Nephron (organoid): ENCODE data around the gene RND2.

Experiments
- H3K27ac Mint-ChIP-seq, 3 experiments: 2 replicates each; pipeline ENCODE4 v1.8.0; 2020; ENCODE audit warnings: mixed read lengths in 3 of 3, mild to moderate bottlenecking in 2 of 3, moderate library complexity in 1 of 3
- H3K27me3 Mint-ChIP-seq: 2 replicates; pipeline ENCODE4 v1.8.0; 2021; ENCODE audit warnings: low read depth, mild to moderate bottlenecking, moderate library complexity, mixed read lengths
- H3K36me3 Mint-ChIP-seq: 2 replicates; pipeline ENCODE4 v1.8.0; 2020; ENCODE audit warnings: low read depth, mixed read lengths
- H3K4me1 Mint-ChIP-seq: 2 replicates; pipeline ENCODE4 v1.8.0; 2020; ENCODE audit warnings: mixed read lengths
- H3K4me3 Mint-ChIP-seq, 3 experiments: 2 replicates each; pipeline ENCODE4 v1.8.0; 2020; ENCODE audit warnings: mild to moderate bottlenecking in 3 of 3, mixed read lengths in 3 of 3, moderate library complexity in 2 of 3
- H3K9me3 Mint-ChIP-seq: 2 replicates; pipeline ENCODE4 v1.8.0; 2020; ENCODE audit warnings: mixed read lengths
- CTCF ChIP-seq, 3 experiments: fragments of 200-600 bp; sonication (generic); IDR thresholded peaks; one replicate each; pipeline ENCODE4 v1.5.0; 2021; ENCODE audit warnings: antibody characterized with exemption in 3 of 3; ENCODE audit not compliant: unreplicated experiment in 3 of 3

Gene RND2

GRCh38 chr17:43025290-43025657 lies 243 bp downstream of the RND2 start:
- H3K4me3 Mint-ChIP-seq = peak overlapping the region; percentile 93 to 94 (median 94)
- no peaks in the 10 kb centered on the region for H3K27me3 Mint-ChIP-seq
- TF ChIP-seq CTCF (IDR thresholded peaks at IDR 0.05; ENCODE audit: unreplicated experiment in 3 of 3) = no peak
- H3K27ac Mint-ChIP-seq = peak overlapping the region; percentile 59 to 91 (median 89)
- peaks cover 33% of the 10 kb centered on the region for H3K4me1 Mint-ChIP-seq
- H3K36me3 Mint-ChIP-seq = no peaks in the 10 kb centered on the region
- H3K9me3 Mint-ChIP-seq = no peaks in the 10 kb centered on the region

- Mint-ChIP-seq H3K27me3 (no peaks in the 10 kb centered on the region), H3K4me1 (peaks cover 36% of the 10 kb centered on the region), H3K36me3 (no peaks in the 10 kb centered on the region), H3K9me3 (no peaks in the 10 kb centered on the region), H3K4me3 (peak overlapping the region; percentile 93 to 94 (median 94)), H3K27ac (peak overlapping the region in 2 of 3 experiments; percentile 61 to 89)
- TF ChIP-seq CTCF (IDR thresholded peaks at IDR 0.05; ENCODE audit: unreplicated experiment in 3 of 3) = no peak
Observed at GRCh38 chr17:43025766-43026537, 921 bp downstream of the RND2 start.

GRCh38 chr17:43026595-43026994 lies 1.6 kb downstream of the RND2 start:
- peak overlapping the region; percentile 76 for H3K4me3 Mint-ChIP-seq
- peak overlapping the region; percentile 59 to 79 (median 61) for H3K27ac Mint-ChIP-seq
- H3K27me3 Mint-ChIP-seq = no peaks in the 10 kb centered on the region
- peaks cover 36% of the 10 kb centered on the region for H3K4me1 Mint-ChIP-seq
- no peaks in the 10 kb centered on the region for H3K9me3 Mint-ChIP-seq
- no peak for TF ChIP-seq CTCF (IDR thresholded peaks at IDR 0.05; ENCODE audit: unreplicated experiment in 3 of 3)
- H3K36me3 Mint-ChIP-seq = no peaks in the 10 kb centered on the region

- Mint-ChIP-seq H3K27me3 (no peaks in the 10 kb centered on the region), H3K4me3 (peak overlapping the region; percentile 58 to 76 (median 69)), H3K9me3 (no peaks in the 10 kb centered on the region), H3K36me3 (no peaks in the 10 kb centered on the region), H3K27ac (peak overlapping the region; percentile 59 to 79 (median 61)), H3K4me1 (peaks cover 36% of the 10 kb centered on the region)
- TF ChIP-seq CTCF (IDR thresholded peaks at IDR 0.05; ENCODE audit: unreplicated experiment in 3 of 3) = no peak
Observed at GRCh38 chr17:43027091-43028032, 2.3 kb downstream of the RND2 start.

- Mint-ChIP-seq H3K9me3 (no peaks in the 10 kb centered on the region), H3K36me3 (no peaks in the 10 kb centered on the region), H3K4me1 (peaks cover 36% of the 10 kb centered on the region), H3K4me3 (peak overlapping the region in 1 of 3 experiments; percentile 21), H3K27me3 (no peaks in the 10 kb centered on the region), H3K27ac (peak overlapping the region in 1 of 3 experiments; percentile 10)
- TF ChIP-seq CTCF (IDR thresholded peaks at IDR 0.05; ENCODE audit: unreplicated experiment in 3 of 3) = no peak
Observed at GRCh38 chr17:43028221-43028861, 3.3 kb downstream of the RND2 start.
